Osteoblast (primary cell): Measurements from ENCODE around the gene EXOC2. TPM values are rescaled to one million over a fixed set of nuclear protein-coding genes. Genes with fewer than 3 reads are reported as not detected.

ENCODE experiments used
- DNase-seq: peaks from one replicate; pipeline ENCODE4 v3.0.0; 2011; ENCODE audit warnings: low spot score, mixed read lengths; ENCODE audit not compliant: insufficient read length; ENCODE audit errors: missing footprints
- H2AFZ ChIP-seq: 2 replicates; pipeline ENCODE4 v1.6.0; 2011; ENCODE audit warnings: mild to moderate bottlenecking, low read length
- H3K27ac ChIP-seq: 2 replicates; pipeline ENCODE4 v1.5.1; 2011; ENCODE audit warnings: mild to moderate bottlenecking, low read depth, low read length, moderate library complexity
- H3K27me3 ChIP-seq: 2 replicates; pipeline ENCODE4 v1.6.0; 2012; ENCODE audit warnings: mild to moderate bottlenecking, control low read depth, inconsistent platforms, low read length, moderate library complexity; ENCODE audit not compliant: insufficient read depth
- H3K36me3 ChIP-seq: 2 replicates; pipeline ENCODE4 v1.5.1; 2011; ENCODE audit warnings: mild to moderate bottlenecking, low read length, control low read depth, moderate library complexity; ENCODE audit not compliant: insufficient read depth
- H3K4me1 ChIP-seq: 2 replicates; pipeline ENCODE4 v1.5.1; 2011; ENCODE audit warnings: mild to moderate bottlenecking, low read length, control low read depth, moderate library complexity; ENCODE audit not compliant: insufficient read depth
- H3K4me2 ChIP-seq: 2 replicates; pipeline ENCODE4 v1.6.0; 2011; ENCODE audit warnings: mild to moderate bottlenecking, low read length; ENCODE audit not compliant: insufficient read depth
- H3K4me3 ChIP-seq: fragments of 200-600 bp; sonication (generic); 3 replicates; pipeline ENCODE4 v1.5.1; 2012; ENCODE audit warnings: mild to moderate bottlenecking, low read length, inconsistent platforms; ENCODE audit not compliant: insufficient read depth
- H3K79me2 ChIP-seq: 2 replicates; pipeline ENCODE4 v1.6.0; 2012; ENCODE audit warnings: mild to moderate bottlenecking, low read length, control low read depth, inconsistent platforms; ENCODE audit not compliant: insufficient read depth
- H3K9me3 ChIP-seq: 2 replicates; pipeline ENCODE4 v1.5.1; 2011; ENCODE audit warnings: low read depth, low read length, control low read depth
- H4K20me1 ChIP-seq: 2 replicates; pipeline ENCODE4 v1.6.0; 2012; ENCODE audit warnings: mild to moderate bottlenecking, low read length, control low read depth; ENCODE audit not compliant: insufficient read depth
- total RNA-seq: library from RNA; depleted of rRNA; stranded (reverse); fragments of >200 nt; gene quantifications from 2 replicates; pipeline ENCODE4 v1.2.3, GENCODE V29; 2012
- TF ChIP-seq, protein P1 (sequence below): IDR thresholded peaks from 2 replicates; pipeline ENCODE4 v1.5.1; 2011; ENCODE audit warnings: mild to moderate bottlenecking, low read depth, low read length, moderate library complexity; ENCODE audit errors: extremely low read depth

The EXOC2 gene
- total RNA-seq, 1 donor, result 19.5 TPM

DNA sequence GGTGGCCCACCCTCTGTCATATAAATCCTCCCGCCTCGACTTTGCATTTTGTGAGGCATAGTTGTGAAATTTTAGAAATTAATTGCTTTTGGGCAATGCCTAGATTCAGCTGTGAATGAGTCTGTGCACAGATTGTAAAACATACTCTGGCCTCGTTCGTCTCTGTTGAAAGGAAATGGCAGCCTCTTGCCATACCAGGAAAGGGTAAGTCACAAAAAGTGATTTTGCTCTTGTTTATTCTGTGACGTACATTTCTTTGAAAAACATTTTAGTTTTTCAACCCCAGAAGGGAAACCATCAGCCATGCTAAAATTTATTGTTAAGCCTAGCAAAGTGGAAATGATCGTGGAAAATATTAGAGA is 15.3 kb upstream of the EXOC2 start:
- Histone ChIP-seq H3K79me2 (no peaks in the 10 kb centered on the region), H3K4me1 (peaks cover 6% of the 10 kb centered on the region), H2AFZ (no peak overlapping the region), H3K4me2 (no peak overlapping the region), H3K4me3 (no peak overlapping the region), H3K27ac (no peak overlapping the region), H4K20me1 (no peaks in the 10 kb centered on the region), H3K9me3 (no peaks in the 10 kb centered on the region), H3K27me3 (peaks cover 30% of the 10 kb centered on the region), H3K36me3 (no peaks in the 10 kb centered on the region)
- DNase-seq, result no peak
- TF ChIP-seq, protein P1, sequence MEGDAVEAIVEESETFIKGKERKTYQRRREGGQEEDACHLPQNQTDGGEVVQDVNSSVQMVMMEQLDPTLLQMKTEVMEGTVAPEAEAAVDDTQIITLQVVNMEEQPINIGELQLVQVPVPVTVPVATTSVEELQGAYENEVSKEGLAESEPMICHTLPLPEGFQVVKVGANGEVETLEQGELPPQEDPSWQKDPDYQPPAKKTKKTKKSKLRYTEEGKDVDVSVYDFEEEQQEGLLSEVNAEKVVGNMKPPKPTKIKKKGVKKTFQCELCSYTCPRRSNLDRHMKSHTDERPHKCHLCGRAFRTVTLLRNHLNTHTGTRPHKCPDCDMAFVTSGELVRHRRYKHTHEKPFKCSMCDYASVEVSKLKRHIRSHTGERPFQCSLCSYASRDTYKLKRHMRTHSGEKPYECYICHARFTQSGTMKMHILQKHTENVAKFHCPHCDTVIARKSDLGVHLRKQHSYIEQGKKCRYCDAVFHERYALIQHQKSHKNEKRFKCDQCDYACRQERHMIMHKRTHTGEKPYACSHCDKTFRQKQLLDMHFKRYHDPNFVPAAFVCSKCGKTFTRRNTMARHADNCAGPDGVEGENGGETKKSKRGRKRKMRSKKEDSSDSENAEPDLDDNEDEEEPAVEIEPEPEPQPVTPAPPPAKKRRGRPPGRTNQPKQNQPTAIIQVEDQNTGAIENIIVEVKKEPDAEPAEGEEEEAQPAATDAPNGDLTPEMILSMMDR, result no peak

DNA sequence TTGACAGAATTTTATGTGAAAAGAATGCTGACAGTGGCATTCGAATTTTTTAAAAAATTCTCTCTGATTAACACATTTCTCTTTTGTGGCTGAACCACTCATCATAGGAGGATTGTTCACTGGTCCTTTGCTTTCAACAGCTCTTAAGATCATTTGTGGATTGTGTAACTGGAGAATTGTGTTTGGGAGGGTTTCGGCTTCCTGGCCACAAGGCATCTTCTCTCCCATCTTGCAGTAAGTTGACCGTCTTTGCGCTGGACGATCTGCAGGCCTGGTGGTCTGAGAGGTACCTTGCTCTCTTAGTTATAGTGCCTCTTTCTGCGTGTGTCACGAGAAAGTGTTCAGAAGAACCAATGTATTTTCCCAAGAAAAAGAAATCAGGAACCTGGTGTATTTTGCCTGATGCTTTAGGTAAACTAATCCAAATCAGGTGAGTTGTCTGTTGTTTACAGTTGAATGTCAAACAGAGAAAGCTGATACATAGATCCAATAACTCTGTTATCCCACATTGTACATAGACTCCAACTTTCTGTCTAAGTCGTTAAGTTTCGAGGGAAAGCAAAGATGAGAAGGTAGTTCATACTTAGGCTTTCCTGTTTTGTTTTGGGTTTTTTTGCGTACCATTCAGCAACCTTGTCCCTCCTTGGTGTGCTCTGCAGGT is 14.8 kb upstream of the EXOC2 start:
- Histone ChIP-seq H3K9me3 (no peaks in the 10 kb centered on the region), H3K4me3 (no peak overlapping the region), H3K4me2 (no peak overlapping the region), H3K36me3 (no peaks in the 10 kb centered on the region), H3K79me2 (no peaks in the 10 kb centered on the region), H3K4me1 (peaks cover 6% of the 10 kb centered on the region), H4K20me1 (no peaks in the 10 kb centered on the region), H3K27me3 (peaks cover 30% of the 10 kb centered on the region), H3K27ac (no peak overlapping the region), H2AFZ (no peak overlapping the region)
- DNase-seq, result no peak
- TF ChIP-seq, protein P1, result no peak

DNA sequence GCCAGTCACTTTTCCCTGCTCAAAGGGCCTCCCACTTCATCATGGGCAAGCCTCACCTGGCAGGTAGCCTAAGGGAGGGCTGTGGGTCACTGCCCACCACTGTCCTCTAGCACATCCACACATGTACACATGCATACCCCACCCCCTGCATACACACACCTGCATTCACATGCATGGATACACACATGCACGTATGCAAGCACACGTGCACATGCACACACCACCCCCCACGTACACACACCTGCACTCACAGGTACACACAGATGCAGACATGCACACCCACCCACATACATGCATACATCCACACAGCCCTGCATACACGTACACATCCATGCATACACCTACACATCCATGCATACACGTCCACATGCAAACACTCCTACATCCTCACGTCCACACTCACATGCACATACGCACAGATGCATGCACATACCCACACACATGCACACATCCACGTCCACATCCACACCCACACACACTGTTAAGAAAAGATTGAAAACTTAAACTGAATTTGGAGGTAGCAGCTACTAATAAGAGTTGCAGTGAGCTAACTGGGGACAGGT is 14.0 kb upstream of the EXOC2 start:
- H4K20me1 ChIP-seq, result no peaks in the 10 kb centered on the region
- no peaks in the 10 kb centered on the region for H3K79me2 ChIP-seq
- no peak overlapping the region for H3K4me3 ChIP-seq
- peaks cover 6% of the 10 kb centered on the region for H3K4me1 ChIP-seq
- no peak for DNase-seq
- no peak overlapping the region for H2AFZ ChIP-seq
- no peaks in the 10 kb centered on the region for H3K36me3 ChIP-seq
- H3K27me3 ChIP-seq, result peaks cover 30% of the 10 kb centered on the region
- no peaks in the 10 kb centered on the region for H3K9me3 ChIP-seq
- no peak overlapping the region for H3K4me2 ChIP-seq
- H3K27ac ChIP-seq, result no peak overlapping the region
- TF ChIP-seq, protein P1, result no peak

DNA sequence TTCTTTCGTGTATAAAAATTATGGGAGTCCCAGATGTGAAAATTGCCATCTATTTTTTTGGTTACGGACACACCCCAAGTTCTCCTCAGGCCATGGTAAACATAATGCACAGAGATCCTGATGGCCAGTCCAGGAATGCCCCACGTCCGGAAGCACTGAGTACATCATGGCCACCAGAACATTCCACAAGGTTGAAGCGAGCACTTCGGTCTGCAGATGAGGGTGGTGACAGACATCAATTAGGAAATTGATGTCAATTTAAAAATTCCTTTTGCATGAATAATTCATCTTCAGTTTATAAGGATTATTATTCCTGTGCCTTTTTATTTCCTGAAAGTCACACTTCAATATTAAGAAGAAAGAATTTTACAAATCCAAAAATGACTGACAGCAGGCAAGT is 13.2 kb upstream of the EXOC2 start:
- Histone ChIP-seq H3K27ac (no peak overlapping the region), H3K4me1 (peaks cover 2% of the 10 kb centered on the region)
- DNase-seq, result peak; percentile 48

More for the DNA sequence above, 13.2 kb upstream of the EXOC2 start:
- Histone ChIP-seq H3K36me3 (no peaks in the 10 kb centered on the region), H3K4me2 (no peak overlapping the region), H3K9me3 (no peaks in the 10 kb centered on the region), H2AFZ (no peak overlapping the region), H3K79me2 (no peaks in the 10 kb centered on the region), H4K20me1 (no peaks in the 10 kb centered on the region), H3K4me3 (no peak overlapping the region), H3K27me3 (peaks cover 32% of the 10 kb centered on the region)
- TF ChIP-seq, protein P1, result no peak
